OCI-LY3 (cell line): Measurements from ENCODE around the gene NEURL1B.

ENCODE experiments used
- EZH2phosphoT487 ChIP-seq: fragments of 200-600 bp; shearing (Covaris generic); IDR thresholded peaks from 2 replicates; pipeline ENCODE4 v1.6.1; 2018; ENCODE audit warnings: antibody characterized with exemption, mixed run types, low read depth
- TF ChIP-seq, protein P1 (sequence below): fragments of 200-600, 300-600 bp; sonication (generic); IDR thresholded peaks from 2 replicates; pipeline ENCODE4 v1.5.1; 2014; ENCODE audit warnings: antibody characterized with exemption, low read length, low read depth

DNA sequence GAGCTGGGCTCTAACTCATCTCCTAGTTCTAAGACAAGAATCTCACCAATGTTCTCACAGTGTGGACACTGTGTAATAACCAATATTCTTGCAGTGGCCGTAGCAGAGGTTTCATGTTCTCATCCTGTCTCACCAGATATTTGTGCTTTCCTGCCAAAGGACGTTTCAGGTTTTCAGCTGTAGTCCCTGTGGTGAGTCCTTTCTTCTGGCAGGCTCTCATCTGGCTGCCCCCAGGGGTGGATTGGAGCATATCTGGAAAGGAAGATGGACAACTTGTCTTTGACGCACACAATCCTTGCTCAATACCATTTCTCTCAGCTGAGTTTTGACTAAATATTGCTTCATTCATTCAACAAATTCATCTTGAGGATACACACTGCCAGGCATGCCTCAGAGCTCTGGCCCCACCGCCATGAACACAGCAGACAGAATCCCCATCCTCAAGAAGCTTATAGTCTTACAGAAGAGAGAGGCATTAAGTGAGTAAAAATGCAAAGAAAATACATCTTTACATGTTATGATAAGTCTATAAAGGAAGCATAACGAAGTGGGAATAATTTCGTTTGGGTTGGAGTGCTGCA is 33.8 kb upstream of the NEURL1B start:
- TF ChIP-seq, protein P1, sequence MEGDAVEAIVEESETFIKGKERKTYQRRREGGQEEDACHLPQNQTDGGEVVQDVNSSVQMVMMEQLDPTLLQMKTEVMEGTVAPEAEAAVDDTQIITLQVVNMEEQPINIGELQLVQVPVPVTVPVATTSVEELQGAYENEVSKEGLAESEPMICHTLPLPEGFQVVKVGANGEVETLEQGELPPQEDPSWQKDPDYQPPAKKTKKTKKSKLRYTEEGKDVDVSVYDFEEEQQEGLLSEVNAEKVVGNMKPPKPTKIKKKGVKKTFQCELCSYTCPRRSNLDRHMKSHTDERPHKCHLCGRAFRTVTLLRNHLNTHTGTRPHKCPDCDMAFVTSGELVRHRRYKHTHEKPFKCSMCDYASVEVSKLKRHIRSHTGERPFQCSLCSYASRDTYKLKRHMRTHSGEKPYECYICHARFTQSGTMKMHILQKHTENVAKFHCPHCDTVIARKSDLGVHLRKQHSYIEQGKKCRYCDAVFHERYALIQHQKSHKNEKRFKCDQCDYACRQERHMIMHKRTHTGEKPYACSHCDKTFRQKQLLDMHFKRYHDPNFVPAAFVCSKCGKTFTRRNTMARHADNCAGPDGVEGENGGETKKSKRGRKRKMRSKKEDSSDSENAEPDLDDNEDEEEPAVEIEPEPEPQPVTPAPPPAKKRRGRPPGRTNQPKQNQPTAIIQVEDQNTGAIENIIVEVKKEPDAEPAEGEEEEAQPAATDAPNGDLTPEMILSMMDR: no peak
- TF ChIP-seq EZH2phosphoT487: no peak
